B cell (primary cell): Measurements from ENCODE around the gene ZG16. TPM values are rescaled to one million over a fixed set of nuclear protein-coding genes. Genes with fewer than 3 reads are reported as not detected.
A peak's percentile ranks its signal among the peaks of the same experiment; 100 is the strongest.

Source experiments
- ATAC-seq: fragments of 200-7000 bp; cut with Tn5 transposase; one replicate; pipeline ENCODE4 v1.10.0; 2021; ENCODE audit warnings: low read depth, mild to moderate bottlenecking, moderate number of reproducible peaks, moderate library complexity
- CTCF ChIA-PET: fragments of 350-600 bp; sonication (Branson Sonifier 250); formaldehyde crosslinking; loops from one replicate; lab custom pipeline; 2021; ENCODE audit warnings: antibody characterized with exemption, inconsistent platforms; lab: Charles Lee
- POLR2A ChIA-PET: fragments of 350-600 bp; sonication (Branson Sonifier 250); formaldehyde crosslinking; loops from one replicate; lab custom pipeline; 2021; ENCODE audit warnings: antibody characterized with exemption; lab: Charles Lee
- DNase-seq: peaks from one replicate; pipeline ENCODE4 v3.0.0; 2013
- H2AFZ ChIP-seq: 2 replicates; pipeline ENCODE4 v1.6.1; 2012; ENCODE audit warnings: mild to moderate bottlenecking, low read depth, low read length; ENCODE audit not compliant: insufficient read depth, poor library complexity, severe bottlenecking
- H3K27ac ChIP-seq, 2 donors: 1 replicate in 1 of 2; 2 replicates in 1 of 2; pipeline ENCODE4 v1.5.1; 2012 to 2013; ENCODE audit warnings: low read length in 2 of 2, mild to moderate bottlenecking in 2 of 2, moderate library complexity in 1 of 2
- H3K27me3 ChIP-seq, 4 experiments: fragments of 200-600 bp in 1 of 4; sonication (generic) in 1 of 4; replicated peaks in 1 of 4; 1 replicate in 2 of 4; 2 replicates in 2 of 4; pipeline versions ENCODE4 v1.6.1 to v1.7.0; 2013 to 2016; ENCODE audit warnings: low read length in 3 of 4, mild to moderate bottlenecking in 2 of 4, mixed read lengths in 1 of 4, moderate library complexity in 1 of 4; ENCODE audit not compliant: insufficient read depth in 4 of 4, control insufficient read depth in 3 of 4; ENCODE audit errors: control extremely low read depth in 1 of 4
- H3K36me3 ChIP-seq, 2 experiments: replicated peaks in 1 of 2; 1 replicate in 1 of 2; 2 replicates in 1 of 2; pipeline versions ENCODE4 v1.6.1 to v1.7.1; 2013; ENCODE audit warnings: low read length in 1 of 2; ENCODE audit not compliant: insufficient read depth in 2 of 2, control insufficient read depth in 1 of 2; ENCODE audit errors: control extremely low read depth in 1 of 2, extremely low read depth in 1 of 2
- H3K4me1 ChIP-seq, 2 donors: fragments of 200-600 bp in 1 of 2; sonication (generic) in 1 of 2; 1 replicate in 1 of 2; 2 replicates in 1 of 2; pipeline versions ENCODE4 v1.5.1 to v1.6.1; 2013 to 2017; ENCODE audit warnings: low read length in 2 of 2; ENCODE audit not compliant: control insufficient read depth in 2 of 2, insufficient read depth in 2 of 2
- H3K4me2 ChIP-seq: replicated peaks from 2 replicates; pipeline ENCODE3; 2012; ENCODE audit warnings: mild to moderate bottlenecking, low read depth, low read length; ENCODE audit not compliant: poor library complexity, severe bottlenecking
- H3K4me3 ChIP-seq, 5 experiments: fragments of 200-600 bp in 1 of 5; sonication (generic) in 1 of 5; 1 replicate in 3 of 5; 2 replicates in 2 of 5; pipeline versions ENCODE4 v1.5.1 to v1.7.0; 2011 to 2016; ENCODE audit warnings: low read length in 4 of 5, mild to moderate bottlenecking in 4 of 5, low read depth in 2 of 5, control low read depth in 1 of 5, moderate library complexity in 1 of 5; ENCODE audit not compliant: insufficient read depth in 1 of 5; ENCODE audit errors: control extremely low read depth in 1 of 5, extremely low read depth in 1 of 5
- H3K79me2 ChIP-seq: fragments of 200-600 bp; sonication (generic); one replicate; pipeline ENCODE4 v1.6.0; 2016; ENCODE audit warnings: low read length; ENCODE audit not compliant: control insufficient read depth, insufficient read depth
- H3K9ac ChIP-seq: fragments of 200-600 bp; sonication (generic); 2 replicates; pipeline ENCODE4 v1.6.1; 2017; ENCODE audit warnings: mild to moderate bottlenecking, low read length, moderate library complexity
- H3K9me3 ChIP-seq, 3 donors: one replicate each; pipeline versions ENCODE4 v1.6.1 to v1.7.1; 2013; ENCODE audit warnings: low read length in 2 of 3; ENCODE audit not compliant: control insufficient read depth in 2 of 3, insufficient read depth in 1 of 3; ENCODE audit errors: control extremely low read depth in 1 of 3
- H4K20me1 ChIP-seq: 2 replicates; pipeline ENCODE4 v1.6.0; 2012; ENCODE audit warnings: mild to moderate bottlenecking, low read length; ENCODE audit not compliant: insufficient read depth, control insufficient read depth, poor library complexity, severe bottlenecking
- H3K27ac Mint-ChIP-seq: one replicate; pipeline ENCODE4 v1.8.0; 2021; ENCODE audit warnings: mixed read lengths
- H3K27me3 Mint-ChIP-seq: one replicate; pipeline ENCODE4 v1.8.0; 2021; ENCODE audit warnings: mixed read lengths
- H3K4me1 Mint-ChIP-seq: one replicate; pipeline ENCODE4 v1.8.0; 2021; ENCODE audit warnings: mixed read lengths
- H3K4me3 Mint-ChIP-seq: one replicate; pipeline ENCODE4 v1.8.0; 2021; ENCODE audit warnings: mixed read lengths
- H3K9me3 Mint-ChIP-seq: one replicate; pipeline ENCODE4 v1.8.0; 2022; ENCODE audit warnings: mixed read lengths; ENCODE audit not compliant: insufficient read depth
- CTCF ChIP-seq: fragments of 200-600 bp; IDR thresholded peaks from one replicate; pipeline ENCODE4 v1.8.0; 2022; ENCODE audit warnings: antibody characterized with exemption, mild to moderate bottlenecking
- EZH2 ChIP-seq: IDR thresholded peaks from 2 replicates; pipeline ENCODE4 v1.6.1; 2012; ENCODE audit warnings: borderline replicate concordance, low read depth, mild to moderate bottlenecking, moderate library complexity, low read length; ENCODE audit not compliant: insufficient read depth, poor library complexity, severe bottlenecking
- WGBS: methylation state at CpG from one replicate; pipeline ENCODE4 v1.1.5; 2013; ENCODE audit warnings: missing lambda C conversion rate; ENCODE audit not compliant: insufficient coverage; 5-methylcytosine and 5-hydroxymethylcytosine counted together
- intact Hi-C: fragments of 100-400 bp; cut with micrococcal nuclease; formaldehyde crosslinking; loops from one replicate; pipeline ENCODE4 v1.10.0; 2022
- polyA plus RNA-seq: library from polyadenylated mRNA; depleted of rRNA; stranded (reverse); fragments of >200 nt; gene quantifications from 2 replicates; pipeline ENCODE4 v1.2.3, GENCODE V29; 2012
- total RNA-seq, 2 donors: library from RNA; stranded (reverse); fragments of 120-200 nt in 1 of 2; gene quantifications; 1 replicate in 1 of 2; 2 replicates in 1 of 2; pipeline versions ENCODE4 v1.2.3 to v1.2.4, GENCODE V29; 2013 to 2022

ZG16 gene
- total and polyA plus RNA-seq, 2 donors (not counting 1 experiment from before 2014, with no cell fraction given): 0.06 TPM; not detected in 1

GRCh38 chr16:29820730-29821642, 42.9 kb downstream of the ZG16 start:
- no peaks in the 10 kb centered on the region for H3K9me3 Mint-ChIP-seq
- Histone ChIP-seq H3K36me3 (peaks cover 0 to 22% of the 10 kb centered on the region in 2 experiments), H3K4me1 (peaks cover 39 to 56% of the 10 kb centered on the region in 2 donors), H3K27me3 (no peaks in the 10 kb centered on the region), H4K20me1 (peaks cover 80% of the 10 kb centered on the region), H2AFZ (peak overlapping the region; percentile 61), H3K9me3 (no peaks in the 10 kb centered on the region), H3K27ac (peak overlapping the region; percentile 82 to 95), H3K79me2 (peaks cover 94% of the 10 kb centered on the region), H3K4me2 (peak overlapping the region; percentile 73), H3K9ac (peak overlapping the region; percentile 65), H3K4me3 (peak overlapping the region; percentile 43 to 93 (median 57))
- intact Hi-C loops: loop anchor here (1.0 to 2.0 kb wide), 2 partner anchors 28 to 42 kb away; partner anchors contain the start of gene CDIPT
- peak; percentile 40 for ATAC-seq
- peak overlapping the region; percentile 95 for H3K27ac Mint-ChIP-seq
- CTCF ChIA-PET: interaction anchor here (0.6 to 5.7 kb wide), 10 partner anchors 10 to 873 kb away, joined by 3 to 66 read pairs (median 4); partner anchors contain the start of genes KIF22 and MAZ
- peak overlapping the region; percentile 96 for H3K4me3 Mint-ChIP-seq
- POLR2A ChIA-PET: interaction anchor here (0.5 to 1.3 kb wide), 4 partner anchors 15 to 102 kb away, joined by 3 to 4 read pairs (median 3); no protein-coding TSS in a partner anchor
- H3K4me1 Mint-ChIP-seq: peaks cover 62% of the 10 kb centered on the region
- H3K27me3 Mint-ChIP-seq: no peaks in the 10 kb centered on the region
- WGBS: 28% methylated on average over 10 of the region's 11 CpGs
- no peak for TF ChIP-seq EZH2
- no peak for TF ChIP-seq CTCF
- peak; percentile 74 for DNase-seq
